Peyer's patch (tissue), 4 donors: ENCODE results near the gene DNER. TPM values are rescaled to one million over a fixed set of nuclear protein-coding genes. Genes with fewer than 3 reads are reported as not detected.
A peak's percentile ranks its signal among the peaks of the same experiment; 100 is the strongest.

Experiments used
- DNase-seq, 3 donors: peaks; one replicate each; pipeline ENCODE4 v3.0.0-alpha.2; 2017 to 2019
- H3K27ac ChIP-seq, 4 donors: fragments of 200-600 bp; sonication (generic); one replicate each; pipeline ENCODE4 v1.5.1; 2016 to 2019
- H3K27me3 ChIP-seq, 2 donors: fragments of 200-600 bp; sonication (generic); one replicate each; pipeline ENCODE4 v1.5.1; 2019
- H3K36me3 ChIP-seq, 3 donors: fragments of 200-600 bp; sonication (generic); one replicate each; pipeline ENCODE4 v1.5.1; 2016 to 2019
- H3K4me1 ChIP-seq, 4 donors: fragments of 200-600 bp; sonication (generic); one replicate each; pipeline ENCODE4 v1.5.1; 2016 to 2019
- H3K4me3 ChIP-seq, 4 donors: fragments of 200-600 bp; sonication (generic); 1 replicate in 3 of 4; 2 replicates in 1 of 4; pipeline ENCODE4 v1.5.1; 2016 to 2019; ENCODE audit warnings: mild to moderate bottlenecking in 1 of 4
- H3K9me3 ChIP-seq, 4 donors: fragments of 200-600 bp; sonication (generic); one replicate each; pipeline ENCODE4 v1.5.1; 2016 to 2019; ENCODE audit warnings: mild to moderate bottlenecking in 1 of 4
- POLR2A ChIP-seq, 2 donors: fragments of 450-650 bp; IDR thresholded peaks; one replicate each; pipeline ENCODE4 v1.5.1; 2017; ENCODE audit warnings: antibody characterized with exemption in 2 of 2, mild to moderate bottlenecking in 2 of 2, moderate library complexity in 2 of 2
- total RNA-seq, 4 donors: library from RNA; depleted of rRNA; stranded (reverse); fragments of >200 nt; gene quantifications; one replicate each; pipeline ENCODE4 v1.1.0, GENCODE V29; 2016
- TF ChIP-seq, protein P1 (sequence below), 6 experiments: fragments of 450-650 bp in 4 of 6; fragments of 200-600 bp in 2 of 6; sonication (generic) in 1 of 6; IDR thresholded peaks; one replicate each; pipeline ENCODE4 v1.5.1; 2017 to 2019; ENCODE audit warnings: antibody characterized with exemption in 6 of 6, mild to moderate bottlenecking in 3 of 6, moderate library complexity in 1 of 6

The DNER gene
- total RNA-seq, 4 donors from 2014 or later, result 0.35 to 2.5 (median 1.3) TPM; not detected in 1

DNA sequence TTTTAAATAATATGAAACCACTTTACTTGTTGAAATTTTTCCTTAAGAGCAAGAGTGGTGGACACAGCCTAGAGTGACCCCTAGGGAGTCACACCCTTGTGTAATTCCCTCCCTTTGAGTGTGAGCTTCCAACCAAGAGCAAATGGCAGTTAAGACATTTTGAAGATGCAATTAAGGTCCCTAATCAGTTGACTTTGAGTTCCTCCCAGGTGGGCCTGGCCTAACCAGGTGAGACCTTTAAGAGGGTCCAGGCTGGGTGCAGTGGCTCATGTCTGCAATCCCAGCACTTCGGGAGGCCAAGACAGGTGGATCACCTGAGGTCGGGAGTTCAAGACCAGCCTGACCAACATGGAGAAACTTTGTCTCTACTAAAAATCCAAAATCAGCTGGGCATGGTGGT, 299.7 kb downstream of the DNER start:
- Histone ChIP-seq H3K4me1 (no peaks in the 10 kb centered on the region), H3K27me3 (no peaks in the 10 kb centered on the region), H3K9me3 (no peaks in the 10 kb centered on the region), H3K36me3 (no peaks in the 10 kb centered on the region), H3K27ac (no peak overlapping the region), H3K4me3 (no peak overlapping the region)
- no peak for DNase-seq
- TF ChIP-seq, protein P1, sequence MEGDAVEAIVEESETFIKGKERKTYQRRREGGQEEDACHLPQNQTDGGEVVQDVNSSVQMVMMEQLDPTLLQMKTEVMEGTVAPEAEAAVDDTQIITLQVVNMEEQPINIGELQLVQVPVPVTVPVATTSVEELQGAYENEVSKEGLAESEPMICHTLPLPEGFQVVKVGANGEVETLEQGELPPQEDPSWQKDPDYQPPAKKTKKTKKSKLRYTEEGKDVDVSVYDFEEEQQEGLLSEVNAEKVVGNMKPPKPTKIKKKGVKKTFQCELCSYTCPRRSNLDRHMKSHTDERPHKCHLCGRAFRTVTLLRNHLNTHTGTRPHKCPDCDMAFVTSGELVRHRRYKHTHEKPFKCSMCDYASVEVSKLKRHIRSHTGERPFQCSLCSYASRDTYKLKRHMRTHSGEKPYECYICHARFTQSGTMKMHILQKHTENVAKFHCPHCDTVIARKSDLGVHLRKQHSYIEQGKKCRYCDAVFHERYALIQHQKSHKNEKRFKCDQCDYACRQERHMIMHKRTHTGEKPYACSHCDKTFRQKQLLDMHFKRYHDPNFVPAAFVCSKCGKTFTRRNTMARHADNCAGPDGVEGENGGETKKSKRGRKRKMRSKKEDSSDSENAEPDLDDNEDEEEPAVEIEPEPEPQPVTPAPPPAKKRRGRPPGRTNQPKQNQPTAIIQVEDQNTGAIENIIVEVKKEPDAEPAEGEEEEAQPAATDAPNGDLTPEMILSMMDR (IDR thresholded peaks at IDR 0.05), result no peak
- TF ChIP-seq POLR2A (IDR thresholded peaks at IDR 0.05), result no peak

DNA sequence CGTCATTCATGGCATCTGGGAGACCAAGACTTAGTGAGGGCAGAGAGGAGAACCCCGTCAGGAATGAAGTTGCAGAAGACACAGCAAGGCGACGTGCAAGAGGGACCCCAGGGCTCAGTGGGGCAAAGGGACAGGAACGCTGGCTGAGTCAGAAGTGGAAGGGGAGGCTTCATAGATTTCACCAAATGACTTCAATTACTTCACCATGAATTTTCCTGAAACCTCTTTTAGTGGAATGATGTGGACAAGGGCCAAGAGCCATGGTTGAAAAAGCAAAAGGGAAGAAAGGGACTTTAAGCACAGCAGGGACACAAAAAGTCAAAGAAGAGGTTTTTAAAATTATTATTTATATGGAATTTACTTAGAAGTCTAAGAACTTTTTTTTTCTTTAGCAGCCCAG, 301.7 kb downstream of the DNER start:
- Histone ChIP-seq H3K9me3 (no peaks in the 10 kb centered on the region), H3K36me3 (no peaks in the 10 kb centered on the region), H3K27ac (no peak overlapping the region), H3K27me3 (no peaks in the 10 kb centered on the region), H3K4me1 (peaks cover 0 to 4% (median 0%) of the 10 kb centered on the region in 4 donors), H3K4me3 (no peak overlapping the region)
- no peak for DNase-seq
- TF ChIP-seq, protein P1 (IDR thresholded peaks at IDR 0.05), result no peak
- no peak for TF ChIP-seq POLR2A (IDR thresholded peaks at IDR 0.05)

DNA sequence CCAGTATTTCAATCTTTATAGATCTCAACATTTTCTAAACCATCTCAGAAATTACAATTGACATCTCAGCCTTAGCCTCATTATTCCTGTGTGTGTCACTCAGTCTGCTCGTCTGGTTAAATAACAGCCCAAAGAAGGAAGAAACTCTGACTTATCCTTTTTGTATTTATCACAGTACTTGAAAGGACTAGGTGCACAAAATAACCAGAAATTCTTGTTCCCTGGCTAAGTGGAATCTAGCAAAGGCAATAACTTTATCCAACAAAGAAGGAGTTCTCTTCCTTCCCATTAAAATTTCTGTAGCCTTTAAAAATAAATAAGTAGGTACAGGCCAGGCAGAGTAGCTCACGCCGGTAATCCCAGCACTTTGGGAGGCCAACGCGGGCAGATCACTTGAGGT, 303.4 kb downstream of the DNER start:
- no peak for DNase-seq
- H3K4me3 ChIP-seq, result no peak overlapping the region
- no peaks in the 10 kb centered on the region for H3K36me3 ChIP-seq
- TF ChIP-seq, protein P1 (IDR thresholded peaks at IDR 0.05), result no peak
- no peak for TF ChIP-seq POLR2A (IDR thresholded peaks at IDR 0.05)
- no peaks in the 10 kb centered on the region for H3K27me3 ChIP-seq
- no peaks in the 10 kb centered on the region for H3K9me3 ChIP-seq
- H3K4me1 ChIP-seq, result peaks cover 0 to 4% (median 0%) of the 10 kb centered on the region in 4 donors
- H3K27ac ChIP-seq, result no peak overlapping the region

DNA sequence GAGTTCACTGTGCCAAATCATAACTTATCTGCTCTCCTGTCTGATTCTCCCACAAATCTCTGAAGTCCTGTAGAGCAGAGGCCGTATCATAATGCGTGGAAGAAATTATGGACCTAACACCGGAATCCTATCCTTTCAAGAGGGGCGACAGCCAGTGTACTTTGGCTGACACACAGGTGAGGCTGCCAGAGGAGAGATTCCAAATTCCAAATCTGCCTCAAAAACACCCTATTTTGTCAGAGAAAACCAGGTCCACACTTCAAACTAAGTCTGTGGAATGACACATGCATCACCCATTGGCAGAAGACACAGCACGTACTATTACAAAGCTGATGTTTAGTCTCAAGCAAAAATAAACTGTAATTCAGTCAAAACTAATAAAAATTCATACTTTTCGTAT, 304.1 kb downstream of the DNER start:
- no peaks in the 10 kb centered on the region for H3K36me3 ChIP-seq
- H3K27ac ChIP-seq, result peak overlapping the region in 1 of 4 donors; percentile 13
- H3K9me3 ChIP-seq, result no peaks in the 10 kb centered on the region
- H3K4me3 ChIP-seq, result no peak overlapping the region
- no peak for DNase-seq
- no peaks in the 10 kb centered on the region for H3K27me3 ChIP-seq
- TF ChIP-seq POLR2A (IDR thresholded peaks at IDR 0.05), result no peak
- TF ChIP-seq, protein P1 (IDR thresholded peaks at IDR 0.05), result no peak
- H3K4me1 ChIP-seq, result peaks cover 0 to 4% (median 0%) of the 10 kb centered on the region in 4 donors

DNA sequence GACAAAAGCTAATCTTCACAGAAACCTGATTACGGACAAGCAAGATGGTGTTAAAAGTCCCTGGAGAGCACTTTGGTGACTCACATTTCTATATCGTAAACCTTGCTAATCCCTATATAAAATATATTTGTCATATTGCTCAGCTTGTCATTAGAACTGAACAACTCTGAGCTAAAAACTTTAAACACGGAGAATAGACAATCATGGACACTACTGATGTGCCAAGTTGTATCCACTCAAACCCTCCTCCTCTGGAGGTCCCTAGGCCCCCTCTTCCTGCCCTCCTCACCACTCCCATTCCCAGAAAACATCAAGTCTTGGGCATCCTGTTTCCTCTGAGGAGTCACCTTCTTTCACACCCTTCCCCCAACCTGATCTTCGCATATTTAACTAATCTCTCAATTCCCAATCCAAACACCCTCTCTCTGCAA, 304.6 kb downstream of the DNER start:
- DNase-seq, result no peak
- TF ChIP-seq, protein P1 (IDR thresholded peaks at IDR 0.05), result no peak
- TF ChIP-seq POLR2A (IDR thresholded peaks at IDR 0.05), result no peak
- Histone ChIP-seq H3K27me3 (no peaks in the 10 kb centered on the region), H3K4me1 (peaks cover 0 to 4% (median 0%) of the 10 kb centered on the region in 4 donors), H3K27ac (peak overlapping the region in 1 of 4 donors; percentile 13), H3K4me3 (no peak overlapping the region), H3K9me3 (no peaks in the 10 kb centered on the region), H3K36me3 (no peaks in the 10 kb centered on the region)

DNA sequence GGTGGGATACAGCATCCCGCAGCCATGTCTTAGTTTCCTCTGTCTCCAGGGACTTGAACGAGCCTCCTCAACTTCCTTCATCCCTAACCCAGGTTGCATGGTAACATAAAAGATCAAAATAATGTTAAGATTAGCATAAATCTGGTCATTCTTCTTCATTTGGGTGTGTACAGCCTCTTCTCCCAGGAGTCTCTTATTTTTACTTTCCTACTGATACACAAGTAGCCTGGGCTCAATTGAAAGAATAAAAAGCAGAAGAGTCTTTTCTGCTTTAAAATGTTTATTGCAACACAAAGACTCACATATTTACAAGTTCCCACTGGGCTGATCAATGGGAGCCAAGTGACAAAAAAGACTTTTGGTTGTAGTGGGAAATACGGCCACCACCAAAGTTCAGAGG, 305.4 kb downstream of the DNER start:
- no peak overlapping the region for H3K4me3 ChIP-seq
- H3K27ac ChIP-seq, result peak overlapping the region in 3 of 4 donors; percentile 28 to 63 (median 58)
- H3K27me3 ChIP-seq, result no peaks in the 10 kb centered on the region
- no peaks in the 10 kb centered on the region for H3K36me3 ChIP-seq
- no peak for DNase-seq
- TF ChIP-seq POLR2A (IDR thresholded peaks at IDR 0.05), result no peak
- TF ChIP-seq, protein P1 (IDR thresholded peaks at IDR 0.05), result no peak
- H3K4me1 ChIP-seq, result peaks cover 0 to 4% (median 0%) of the 10 kb centered on the region in 4 donors
- no peaks in the 10 kb centered on the region for H3K9me3 ChIP-seq
